Measurements from ENCODE around the gene MUC5B. TPM values are rescaled to one million over a fixed set of nuclear protein-coding genes. Genes with fewer than 3 reads are reported as not detected.

MUC5B gene
- total RNA-seq, 1 experiment from 2014 or later: 3.4 TPM

- Mint-ChIP-seq H3K36me3 (ENCODE audit: insufficient read depth, unreplicated experiment) (peaks cover 29% of the 10 kb centered on the region), H3K4me3 (ENCODE audit: low read depth, unreplicated experiment) (no peak overlapping the region), H3K9me3 (ENCODE audit: low read depth, unreplicated experiment) (no peaks in the 10 kb centered on the region), H3K27me3 (ENCODE audit: unreplicated experiment) (no peaks in the 10 kb centered on the region), H3K27ac (ENCODE audit: unreplicated experiment) (no peak overlapping the region), H3K4me1 (ENCODE audit: low read depth, unreplicated experiment) (no peaks in the 10 kb centered on the region)
- BruUV-seq (replicated peaks): no TSS peak
- TF ChIP-seq CTCF (IDR thresholded peaks at IDR 0.05; ENCODE audit: unreplicated experiment): no peak
- intact Hi-C loops (cut with micrococcal nuclease; ENCODE audit: unreplicated experiment): no loop called here
- CTCF ChIA-PET: no interaction called here
- no peak for DNase-seq
Observed at GRCh38 chr11:1283906-1284305, 61.0 kb downstream of the MUC5B start.

- H3K36me3 Mint-ChIP-seq (ENCODE audit: insufficient read depth, unreplicated experiment): peaks cover 23% of the 10 kb centered on the region
- intact Hi-C loops (cut with micrococcal nuclease; ENCODE audit: unreplicated experiment): no loop called here
Observed at GRCh38 chr11:1285316-1285744, 62.5 kb downstream of the MUC5B start.

GRCh38 chr11:1285876-1286275 lies 63.0 kb downstream of the MUC5B start:
- no peak for DNase-seq
- no TSS peak for BruUV-seq (replicated peaks)
- no peak overlapping the region for H3K4me3 Mint-ChIP-seq (ENCODE audit: low read depth, unreplicated experiment)
- CTCF ChIA-PET: no interaction called here
- peaks cover 18% of the 10 kb centered on the region for H3K36me3 Mint-ChIP-seq (ENCODE audit: insufficient read depth, unreplicated experiment)
- H3K4me1 Mint-ChIP-seq (ENCODE audit: low read depth, unreplicated experiment): no peaks in the 10 kb centered on the region
- TF ChIP-seq CTCF (IDR thresholded peaks at IDR 0.05; ENCODE audit: unreplicated experiment): no peak
- intact Hi-C loops (cut with micrococcal nuclease; ENCODE audit: unreplicated experiment): no loop called here
- H3K27me3 Mint-ChIP-seq (ENCODE audit: unreplicated experiment): no peaks in the 10 kb centered on the region
- H3K9me3 Mint-ChIP-seq (ENCODE audit: low read depth, unreplicated experiment): no peaks in the 10 kb centered on the region
- H3K27ac Mint-ChIP-seq (ENCODE audit: unreplicated experiment): no peak overlapping the region

More at GRCh38 chr11:1285316-1285744, 62.5 kb downstream of the MUC5B start:
- no TSS peak for BruUV-seq (replicated peaks)
- no peak for TF ChIP-seq CTCF (IDR thresholded peaks at IDR 0.05; ENCODE audit: unreplicated experiment)
- Mint-ChIP-seq H3K27me3 (ENCODE audit: unreplicated experiment) (no peaks in the 10 kb centered on the region), H3K4me1 (ENCODE audit: low read depth, unreplicated experiment) (no peaks in the 10 kb centered on the region), H3K27ac (ENCODE audit: unreplicated experiment) (no peak overlapping the region), H3K4me3 (ENCODE audit: low read depth, unreplicated experiment) (no peak overlapping the region), H3K9me3 (ENCODE audit: low read depth, unreplicated experiment) (no peaks in the 10 kb centered on the region)
- no peak for DNase-seq
- CTCF ChIA-PET: no interaction called here

GRCh38 chr11:1287928-1288327 lies 65.1 kb downstream of the MUC5B start:
- CTCF ChIA-PET: no interaction called here
- DNase-seq: no peak
- BruUV-seq (replicated peaks): no TSS peak
- TF ChIP-seq CTCF (IDR thresholded peaks at IDR 0.05; ENCODE audit: unreplicated experiment): no peak
- H3K27me3 Mint-ChIP-seq (ENCODE audit: unreplicated experiment): no peaks in the 10 kb centered on the region
- intact Hi-C loops (cut with micrococcal nuclease; ENCODE audit: unreplicated experiment): no loop called here
- H3K27ac Mint-ChIP-seq (ENCODE audit: unreplicated experiment): no peak overlapping the region
- H3K4me3 Mint-ChIP-seq (ENCODE audit: low read depth, unreplicated experiment): no peak overlapping the region
- peaks cover 21% of the 10 kb centered on the region for H3K36me3 Mint-ChIP-seq (ENCODE audit: insufficient read depth, unreplicated experiment)
- no peaks in the 10 kb centered on the region for H3K9me3 Mint-ChIP-seq (ENCODE audit: low read depth, unreplicated experiment)
- no peaks in the 10 kb centered on the region for H3K4me1 Mint-ChIP-seq (ENCODE audit: low read depth, unreplicated experiment)
